ENCODE results near the gene ACVR1. TPM values are rescaled to one million over a fixed set of nuclear protein-coding genes. Genes with fewer than 3 reads are reported as not detected.

ACVR1 gene
- total and polyA plus RNA-seq, 2 donors (not counting 3 experiments of a cell fraction or from before 2014, with no cell fraction given): 24.8 to 33.6 TPM

DNA sequence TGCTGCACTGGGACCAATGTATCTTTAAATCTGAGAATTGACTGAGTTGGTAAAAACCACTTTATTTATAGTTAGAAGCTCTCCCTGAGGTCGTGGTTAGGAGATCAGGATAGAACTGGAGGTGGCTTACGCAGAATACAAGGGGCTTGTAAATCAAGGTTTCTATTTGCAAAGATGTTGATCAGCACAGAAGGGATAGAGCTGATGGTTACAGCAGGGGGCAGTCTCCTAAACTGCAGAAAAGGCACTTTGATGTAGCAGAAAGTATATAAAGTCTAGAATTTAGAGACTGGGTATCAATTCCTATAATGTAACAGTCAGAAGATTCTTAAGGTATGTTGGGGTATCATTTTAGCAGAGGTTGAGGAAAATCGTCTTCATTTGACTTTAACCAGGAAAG is 25.2 kb upstream of the ACVR1 start:
- no peaks in the 10 kb centered on the region for H3K36me3 ChIP-seq (ENCODE audit: control insufficient read depth in 2 of 2, extremely low read depth in 1 of 2, insufficient read depth in 2 of 2, low read length in 2 of 2)
- no peaks in the 10 kb centered on the region for H3K9me1 ChIP-seq (replicated peaks; ENCODE audit: control insufficient read depth, extremely low read depth, insufficient read depth, low read length)
- no peak overlapping the region for H3K4me2 ChIP-seq (ENCODE audit: insufficient read depth, low read length)
- no peaks in the 10 kb centered on the region for H3K79me2 ChIP-seq (ENCODE audit: control insufficient read depth, insufficient read depth, low read length)
- BruUV-seq (replicated peaks): no TSS peak
- TF ChIP-seq POLR2A (IDR thresholded peaks at IDR 0.05; ENCODE audit: low read depth, low read length): no peak
- TF ChIP-seq, protein P1, sequence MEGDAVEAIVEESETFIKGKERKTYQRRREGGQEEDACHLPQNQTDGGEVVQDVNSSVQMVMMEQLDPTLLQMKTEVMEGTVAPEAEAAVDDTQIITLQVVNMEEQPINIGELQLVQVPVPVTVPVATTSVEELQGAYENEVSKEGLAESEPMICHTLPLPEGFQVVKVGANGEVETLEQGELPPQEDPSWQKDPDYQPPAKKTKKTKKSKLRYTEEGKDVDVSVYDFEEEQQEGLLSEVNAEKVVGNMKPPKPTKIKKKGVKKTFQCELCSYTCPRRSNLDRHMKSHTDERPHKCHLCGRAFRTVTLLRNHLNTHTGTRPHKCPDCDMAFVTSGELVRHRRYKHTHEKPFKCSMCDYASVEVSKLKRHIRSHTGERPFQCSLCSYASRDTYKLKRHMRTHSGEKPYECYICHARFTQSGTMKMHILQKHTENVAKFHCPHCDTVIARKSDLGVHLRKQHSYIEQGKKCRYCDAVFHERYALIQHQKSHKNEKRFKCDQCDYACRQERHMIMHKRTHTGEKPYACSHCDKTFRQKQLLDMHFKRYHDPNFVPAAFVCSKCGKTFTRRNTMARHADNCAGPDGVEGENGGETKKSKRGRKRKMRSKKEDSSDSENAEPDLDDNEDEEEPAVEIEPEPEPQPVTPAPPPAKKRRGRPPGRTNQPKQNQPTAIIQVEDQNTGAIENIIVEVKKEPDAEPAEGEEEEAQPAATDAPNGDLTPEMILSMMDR (IDR thresholded peaks at IDR 0.05; ENCODE audit: extremely low read depth in 1 of 2, insufficient read depth in 1 of 2, low read depth in 1 of 2, low read length in 2 of 2): peak in 1 of 2 donors; percentile 3
- no peak for TF ChIP-seq POLR2AphosphoS5 (IDR thresholded peaks at IDR 0.05; ENCODE audit: insufficient read depth, low read depth, low read length)
- no peak for TF ChIP-seq GATA2 (IDR thresholded peaks at IDR 0.05; ENCODE audit: insufficient read depth, insufficient read length, low read depth, low read length)
- no peaks in the 10 kb centered on the region for H4K20me1 ChIP-seq (replicated peaks; ENCODE audit: control insufficient read depth, extremely low read depth, insufficient read depth, low read length)
- FAIRE-seq (no peak), DNase-seq (ENCODE audit: low read depth, low spot score) (no peak)
- ChIA-PET CTCF (interaction anchor here (0.8 to 1.5 kb wide), 5 partner anchors 9 to 123 kb away, joined by 3 to 5 read pairs (median 3); partner anchors contain the start of gene ACVR1), POLR2A (no interaction called here)
- H3K9ac ChIP-seq (replicated peaks; ENCODE audit: extremely low read depth, insufficient read depth, low read length): no peak overlapping the region
- H3K27ac ChIP-seq (ENCODE audit: insufficient read depth, low read depth, low read length): no peak overlapping the region
- H3K4me3 ChIP-seq (replicated peaks in 1 of 3; ENCODE audit: insufficient read depth in 1 of 3, low read depth in 1 of 3, low read length in 3 of 3): no peak overlapping the region
- H3K27me3 ChIP-seq (ENCODE audit: control insufficient read depth in 2 of 2, insufficient read depth in 2 of 2, low read length in 2 of 2): no peaks in the 10 kb centered on the region
- dilution Hi-C loops (cut with MboI; ENCODE audit: extremely low pct_ligation_motif_present, low sequenced_read_pairs) (no loop called here), intact Hi-C loops (cut with micrococcal nuclease) (no loop called here)
- no peaks in the 10 kb centered on the region for H3K4me1 ChIP-seq (ENCODE audit: control insufficient read depth, extremely low read depth, insufficient read depth, low read length)
- H2AFZ ChIP-seq (ENCODE audit: low read depth, low read length): no peak overlapping the region
- H3K9me3 ChIP-seq (replicated peaks; ENCODE audit: control insufficient read depth, insufficient read depth, low read length): no peaks in the 10 kb centered on the region

DNA sequence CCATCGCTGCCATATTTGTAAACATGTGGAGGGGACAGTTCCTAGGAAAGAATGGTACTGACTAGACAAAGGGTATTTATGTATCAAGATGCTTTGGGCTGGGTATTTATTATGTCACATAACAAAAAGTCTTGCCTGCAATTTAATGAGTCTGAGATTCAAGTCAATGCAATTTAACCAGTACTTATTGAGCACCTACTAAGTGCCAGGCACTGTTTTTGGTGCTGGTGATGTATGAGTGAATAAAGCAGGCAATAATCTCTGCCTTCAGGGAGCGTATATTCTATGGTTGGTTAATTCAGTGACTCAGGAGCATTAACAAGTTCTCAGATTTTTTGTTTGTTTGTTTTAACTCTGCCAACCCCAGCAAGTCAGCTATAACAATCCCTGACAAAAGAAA is 24.6 kb upstream of the ACVR1 start:
- Histone ChIP-seq H3K27me3 (ENCODE audit: control insufficient read depth in 2 of 2, insufficient read depth in 2 of 2, low read length in 2 of 2) (no peaks in the 10 kb centered on the region), H3K9ac (replicated peaks; ENCODE audit: extremely low read depth, insufficient read depth, low read length) (no peak overlapping the region), H2AFZ (ENCODE audit: low read depth, low read length) (no peak overlapping the region), H3K4me2 (ENCODE audit: insufficient read depth, low read length) (no peak overlapping the region), H3K36me3 (ENCODE audit: control insufficient read depth in 2 of 2, extremely low read depth in 1 of 2, insufficient read depth in 2 of 2, low read length in 2 of 2) (no peaks in the 10 kb centered on the region), H3K27ac (ENCODE audit: insufficient read depth, low read depth, low read length) (no peak overlapping the region), H3K9me3 (replicated peaks; ENCODE audit: control insufficient read depth, insufficient read depth, low read length) (no peaks in the 10 kb centered on the region), H3K4me1 (ENCODE audit: control insufficient read depth, extremely low read depth, insufficient read depth, low read length) (no peaks in the 10 kb centered on the region), H3K79me2 (ENCODE audit: control insufficient read depth, insufficient read depth, low read length) (no peaks in the 10 kb centered on the region), H3K4me3 (replicated peaks in 1 of 3; ENCODE audit: insufficient read depth in 1 of 3, low read depth in 1 of 3, low read length in 3 of 3) (no peak overlapping the region), H3K9me1 (replicated peaks; ENCODE audit: control insufficient read depth, extremely low read depth, insufficient read depth, low read length) (no peaks in the 10 kb centered on the region), H4K20me1 (replicated peaks; ENCODE audit: control insufficient read depth, extremely low read depth, insufficient read depth, low read length) (no peaks in the 10 kb centered on the region)
- DNase-seq (ENCODE audit: low read depth, low spot score): no peak
- BruUV-seq (replicated peaks): no TSS peak
- TF ChIP-seq, protein P2, sequence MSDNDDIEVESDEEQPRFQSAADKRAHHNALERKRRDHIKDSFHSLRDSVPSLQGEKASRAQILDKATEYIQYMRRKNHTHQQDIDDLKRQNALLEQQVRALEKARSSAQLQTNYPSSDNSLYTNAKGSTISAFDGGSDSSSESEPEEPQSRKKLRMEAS (IDR thresholded peaks at IDR 0.05; ENCODE audit: insufficient read depth, insufficient read length): no peak
- TF ChIP-seq, protein P1 (IDR thresholded peaks at IDR 0.05; ENCODE audit: extremely low read depth in 1 of 2, insufficient read depth in 1 of 2, low read depth in 1 of 2, low read length in 2 of 2): no peak
- TF ChIP-seq GATA2 (IDR thresholded peaks at IDR 0.05; ENCODE audit: insufficient read depth, insufficient read length, low read depth, low read length): no peak
- no peak for TF ChIP-seq POLR2A (IDR thresholded peaks at IDR 0.05; ENCODE audit: low read depth, low read length)
- TF ChIP-seq MYC (IDR thresholded peaks at IDR 0.05; ENCODE audit: low read depth, low read length): no peak
- TF ChIP-seq FOS (IDR thresholded peaks at IDR 0.05; ENCODE audit: borderline replicate concordance, insufficient read depth, low read length): no peak
- TF ChIP-seq JUN (IDR thresholded peaks at IDR 0.05; ENCODE audit: borderline replicate concordance, insufficient read depth, insufficient read length, low read depth): no peak
- TF ChIP-seq POLR2AphosphoS5 (IDR thresholded peaks at IDR 0.05; ENCODE audit: insufficient read depth, low read depth, low read length): no peak
- TF ChIP-seq EZH2 (IDR thresholded peaks at IDR 0.05; ENCODE audit: borderline replicate concordance, low read depth, low read length, severe bottlenecking): no peak
- FAIRE-seq: no peak
- dilution Hi-C loops (cut with MboI; ENCODE audit: extremely low pct_ligation_motif_present, low sequenced_read_pairs): no loop called here
- CTCF ChIA-PET: interaction anchor here (1.1 to 1.5 kb wide), 2 partner anchors 10 to 124 kb away, joined by 3 read pairs; no protein-coding TSS in a partner anchor
- intact Hi-C loops (cut with micrococcal nuclease): no loop called here
- POLR2A ChIA-PET: no interaction called here

Data from endothelial cell of umbilical vein (primary cell).